Hepatocyte (in vitro differentiated cells): ENCODE data around the gene FRY.

Experiments used
- CTCF ChIP-seq: fragments of 200-600 bp; sonication (generic); IDR thresholded peaks from 2 replicates; pipeline ENCODE4 v1.5.1; 2016; ENCODE audit warnings: antibody characterized with exemption, mild to moderate bottlenecking; ENCODE audit not compliant: poor library complexity
- EZH2 ChIP-seq: fragments of 200-600 bp; sonication (generic); IDR thresholded peaks from 2 replicates; pipeline ENCODE4 v1.6.1; 2016; ENCODE audit warnings: antibody characterized with exemption, mild to moderate bottlenecking, borderline replicate concordance

- TF ChIP-seq CTCF (no peak), EZH2 (no peak)
These were observed 111.4 kb downstream of the FRY start for GRCh38 chr13:32142956-32143375.
